ENCODE measurements around the gene NOP56. TPM values are rescaled to one million over a fixed set of nuclear protein-coding genes. Genes with fewer than 3 reads are reported as not detected.

NOP56 gene
- total and polyA plus RNA-seq, 8 donors: 36.2 to 204 (median 72.0) TPM

DNA sequence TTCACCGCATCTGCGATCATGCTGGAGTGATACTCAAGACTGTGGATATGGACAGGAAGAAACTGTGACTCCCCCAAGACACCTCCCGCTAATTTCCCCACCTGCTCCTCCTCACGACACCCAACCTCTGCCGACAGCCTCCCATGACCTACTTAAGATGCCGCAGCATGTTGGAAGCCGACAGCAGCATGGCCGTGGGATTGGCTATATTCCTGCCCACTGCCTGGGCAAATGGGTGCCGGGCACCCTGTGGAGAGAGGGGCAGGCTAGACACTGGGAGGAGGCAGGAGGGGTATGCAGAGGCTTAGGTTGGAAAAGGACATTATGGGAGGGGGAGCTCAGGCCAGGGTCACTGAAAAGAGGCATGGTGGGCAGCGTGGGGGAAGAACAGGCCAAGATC lies 7.1 kb downstream of the NOP56 start:
- TF ChIP-seq, protein P1, sequence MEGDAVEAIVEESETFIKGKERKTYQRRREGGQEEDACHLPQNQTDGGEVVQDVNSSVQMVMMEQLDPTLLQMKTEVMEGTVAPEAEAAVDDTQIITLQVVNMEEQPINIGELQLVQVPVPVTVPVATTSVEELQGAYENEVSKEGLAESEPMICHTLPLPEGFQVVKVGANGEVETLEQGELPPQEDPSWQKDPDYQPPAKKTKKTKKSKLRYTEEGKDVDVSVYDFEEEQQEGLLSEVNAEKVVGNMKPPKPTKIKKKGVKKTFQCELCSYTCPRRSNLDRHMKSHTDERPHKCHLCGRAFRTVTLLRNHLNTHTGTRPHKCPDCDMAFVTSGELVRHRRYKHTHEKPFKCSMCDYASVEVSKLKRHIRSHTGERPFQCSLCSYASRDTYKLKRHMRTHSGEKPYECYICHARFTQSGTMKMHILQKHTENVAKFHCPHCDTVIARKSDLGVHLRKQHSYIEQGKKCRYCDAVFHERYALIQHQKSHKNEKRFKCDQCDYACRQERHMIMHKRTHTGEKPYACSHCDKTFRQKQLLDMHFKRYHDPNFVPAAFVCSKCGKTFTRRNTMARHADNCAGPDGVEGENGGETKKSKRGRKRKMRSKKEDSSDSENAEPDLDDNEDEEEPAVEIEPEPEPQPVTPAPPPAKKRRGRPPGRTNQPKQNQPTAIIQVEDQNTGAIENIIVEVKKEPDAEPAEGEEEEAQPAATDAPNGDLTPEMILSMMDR (IDR thresholded peaks at IDR 0.05): no peak
- FAIRE-seq: no peak
- intact Hi-C loops (cut with DNase I): no loop called here
- no peak for ATAC-seq
- peaks cover 7 to 68% (median 19%) of the 10 kb centered on the region in 3 donors for H3K36me3 ChIP-seq
- WGBS, 2 donors: 88 to 90% methylated on average over 10 of the region's 10 CpGs
- no peaks in the 10 kb centered on the region for H3K9me3 ChIP-seq
- peaks cover 0 to 6% (median 0%) of the 10 kb centered on the region in 3 donors for H3K4me1 ChIP-seq
- DNase-seq: no peak
- H3K27me3 ChIP-seq: no peaks in the 10 kb centered on the region
- H3K27ac ChIP-seq: no peak overlapping the region
- H3K4me3 ChIP-seq: no peak overlapping the region

DNA sequence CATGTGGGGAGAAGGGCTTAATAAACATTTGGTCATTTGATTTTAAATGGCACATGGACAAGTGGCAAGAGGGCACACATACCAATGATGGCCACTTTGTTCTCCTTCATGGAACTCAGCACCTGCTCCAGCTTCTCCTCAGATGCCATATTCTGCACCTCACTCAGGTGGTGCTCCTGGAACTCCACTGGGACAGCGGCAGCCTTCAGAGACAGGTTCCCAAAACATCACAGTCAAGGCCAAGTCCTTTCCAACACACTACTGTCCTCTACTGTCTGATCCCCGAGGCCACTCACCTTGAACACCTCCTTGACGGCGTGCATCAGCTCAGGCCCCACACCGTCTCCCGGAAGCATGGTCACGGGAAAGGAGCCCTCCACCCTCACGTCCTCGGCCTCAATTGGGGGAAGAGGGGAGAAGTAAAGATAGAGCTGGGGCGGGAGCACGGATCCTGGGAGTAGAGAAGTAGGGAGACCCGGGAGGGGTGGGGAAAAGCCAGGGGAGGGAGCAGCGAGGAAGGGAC lies 11.0 kb downstream of the NOP56 start:
- 3 to 8% methylated on average over 13 of the region's 13 CpGs for WGBS, 2 donors
- intact Hi-C loops (cut with DNase I): no loop called here
- peak overlapping the region in 3 of 4 donors; percentile 61 to 88 (median 79) for H3K27ac ChIP-seq
- FAIRE-seq (no peak), ATAC-seq (peak in 2 of 4 donors; percentile 3 to 9), DNase-seq (no peak)
- TF ChIP-seq, protein P1 (IDR thresholded peaks at IDR 0.05): no peak
- peak overlapping the region; percentile 95 to 99 (median 96) for H3K4me3 ChIP-seq
- H3K27me3 ChIP-seq: no peaks in the 10 kb centered on the region
- no peaks in the 10 kb centered on the region for H3K9me3 ChIP-seq
- H3K36me3 ChIP-seq: peaks cover 0 to 30% (median 0%) of the 10 kb centered on the region in 3 donors
- H3K4me1 ChIP-seq: peaks cover 0 to 5% (median 0%) of the 10 kb centered on the region in 3 donors

DNA sequence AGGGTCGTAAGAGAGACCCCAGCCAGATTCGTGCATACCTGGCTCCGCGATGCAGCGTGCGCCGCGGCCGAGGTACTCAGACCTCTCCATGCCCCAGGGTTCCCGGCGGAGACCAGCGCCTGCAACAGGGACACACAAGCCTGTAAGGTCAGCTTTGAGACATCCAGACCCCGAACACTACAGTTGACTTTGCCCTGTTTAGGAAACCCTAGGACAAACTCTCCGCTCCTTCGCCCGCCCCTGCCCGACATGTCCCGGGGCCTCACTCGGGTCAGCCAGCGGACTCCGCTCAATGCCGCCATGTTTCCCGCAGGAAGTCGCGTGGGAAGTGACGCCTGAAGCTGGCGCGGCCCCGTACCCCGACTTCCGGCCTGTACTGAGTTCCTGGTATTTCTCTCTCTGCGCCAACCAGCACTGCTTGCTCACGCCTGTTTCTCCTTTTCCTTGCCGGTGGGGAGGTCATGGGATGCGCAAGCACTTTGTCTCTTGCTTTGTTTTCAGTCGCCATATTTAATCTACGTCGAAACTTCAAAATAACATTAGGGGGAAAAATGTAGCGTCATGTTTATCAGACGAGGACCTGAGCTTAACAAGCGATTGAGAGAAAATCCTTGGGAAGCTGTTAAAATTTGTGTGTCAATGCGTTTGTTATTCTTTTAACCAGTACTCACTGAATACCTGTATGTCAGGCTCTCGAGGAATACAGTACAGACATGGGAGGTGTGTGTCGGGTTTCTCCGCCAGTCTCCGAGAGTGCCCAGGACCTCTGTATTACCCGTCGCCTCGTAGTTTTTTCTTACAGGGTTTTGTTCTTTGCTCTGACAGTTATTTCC lies 11.7 kb downstream of the NOP56 start, which contains the start of gene IDH3B:
IDH3B (minus strand) TSS at position 330 of the 833 bp plus-strand sequence; CDS start at position 302, 28 bp downstream.
- WGBS, 2 donors: 3 to 4% methylated on average over 49 of the region's 49 CpGs
- TF ChIP-seq, protein P1 (IDR thresholded peaks at IDR 0.05): no peak
- intact Hi-C loops (cut with DNase I): no loop called here
- peak; percentile 99 to 100 (median 99) for ATAC-seq
- Histone ChIP-seq H3K27ac (peak within 1 kb of the TSS; percentile 61 to 90 (median 84)), H3K4me1 (peaks cover 0 to 5% (median 0%) of the 10 kb centered on the region in 3 donors), H3K9me3 (no peaks in the 10 kb centered on the region), H3K4me3 (peak within 1 kb of the TSS; percentile 95 to 99 (median 96)), H3K36me3 (peaks cover 0 to 25% (median 0%) of the 10 kb centered on the region in 3 donors), H3K27me3 (no peaks in the 10 kb centered on the region)
- peak; percentile 86 to 96 (median 91) for DNase-seq
- peak; percentile 92 for FAIRE-seq

DNA sequence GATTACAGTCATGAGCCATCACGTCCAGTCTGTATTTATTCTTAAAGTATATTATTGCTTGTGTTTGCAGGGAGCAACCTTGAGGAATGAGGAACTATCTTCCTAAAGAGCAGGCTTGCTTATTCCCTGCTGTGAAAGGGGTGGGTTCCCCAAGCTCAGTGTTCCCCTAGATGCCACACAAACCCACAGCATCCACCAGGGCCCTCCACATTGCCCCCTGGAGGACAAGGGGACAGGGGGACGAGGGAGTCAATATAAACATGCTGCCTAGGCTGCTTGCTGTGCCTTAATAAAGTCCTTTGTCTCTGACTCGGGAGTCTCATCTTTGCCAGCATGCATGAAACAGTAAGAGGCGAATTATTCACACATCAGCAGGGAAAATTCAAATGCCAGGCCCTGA lies 19.5 kb downstream of the NOP56 start:
- 13 to 21% methylated on average over 4 of the region's 4 CpGs for WGBS, 2 donors
- Histone ChIP-seq H3K27ac (no peak overlapping the region), H3K4me3 (no peak overlapping the region), H3K36me3 (no peaks in the 10 kb centered on the region), H3K4me1 (no peaks in the 10 kb centered on the region), H3K9me3 (no peaks in the 10 kb centered on the region), H3K27me3 (no peaks in the 10 kb centered on the region)
- no peak for ATAC-seq
- intact Hi-C loops (cut with DNase I): no loop called here
- no peak for FAIRE-seq
- no peak for DNase-seq
- TF ChIP-seq, protein P1 (IDR thresholded peaks at IDR 0.05): no peak

Data from pancreas (tissue), 10 donors.